B cell (primary cell): ENCODE measurements around the gene TFB1M. TPM values are rescaled to one million over a fixed set of nuclear protein-coding genes. Genes with fewer than 3 reads are reported as not detected.

ENCODE experiments used
- ATAC-seq: fragments of 200-7000 bp; cut with Tn5 transposase; one replicate; pipeline ENCODE4 v1.10.0; 2021; ENCODE audit warnings: low read depth, mild to moderate bottlenecking, moderate number of reproducible peaks, moderate library complexity
- CTCF ChIA-PET: fragments of 350-600 bp; sonication (Branson Sonifier 250); formaldehyde crosslinking; loops from one replicate; lab custom pipeline; 2021; ENCODE audit warnings: antibody characterized with exemption, inconsistent platforms; lab: Charles Lee
- POLR2A ChIA-PET: fragments of 350-600 bp; sonication (Branson Sonifier 250); formaldehyde crosslinking; loops from one replicate; lab custom pipeline; 2021; ENCODE audit warnings: antibody characterized with exemption; lab: Charles Lee
- DNase-seq: peaks from one replicate; pipeline ENCODE4 v3.0.0; 2013
- H2AFZ ChIP-seq: 2 replicates; pipeline ENCODE4 v1.6.1; 2012; ENCODE audit warnings: mild to moderate bottlenecking, low read depth, low read length; ENCODE audit not compliant: insufficient read depth, poor library complexity, severe bottlenecking
- H3K27ac ChIP-seq, 2 donors: 1 replicate in 1 of 2; 2 replicates in 1 of 2; pipeline ENCODE4 v1.5.1; 2012 to 2013; ENCODE audit warnings: low read length in 2 of 2, mild to moderate bottlenecking in 2 of 2, moderate library complexity in 1 of 2
- H3K27me3 ChIP-seq, 4 experiments: fragments of 200-600 bp in 1 of 4; sonication (generic) in 1 of 4; replicated peaks in 1 of 4; 1 replicate in 2 of 4; 2 replicates in 2 of 4; pipeline versions ENCODE4 v1.6.1 to v1.7.0; 2013 to 2016; ENCODE audit warnings: low read length in 3 of 4, mild to moderate bottlenecking in 2 of 4, mixed read lengths in 1 of 4, moderate library complexity in 1 of 4; ENCODE audit not compliant: insufficient read depth in 4 of 4, control insufficient read depth in 3 of 4; ENCODE audit errors: control extremely low read depth in 1 of 4
- H3K36me3 ChIP-seq, 2 experiments: replicated peaks in 1 of 2; 1 replicate in 1 of 2; 2 replicates in 1 of 2; pipeline versions ENCODE4 v1.6.1 to v1.7.1; 2013; ENCODE audit warnings: low read length in 1 of 2; ENCODE audit not compliant: insufficient read depth in 2 of 2, control insufficient read depth in 1 of 2; ENCODE audit errors: control extremely low read depth in 1 of 2, extremely low read depth in 1 of 2
- H3K4me1 ChIP-seq, 2 donors: fragments of 200-600 bp in 1 of 2; sonication (generic) in 1 of 2; 1 replicate in 1 of 2; 2 replicates in 1 of 2; pipeline versions ENCODE4 v1.5.1 to v1.6.1; 2013 to 2017; ENCODE audit warnings: low read length in 2 of 2; ENCODE audit not compliant: control insufficient read depth in 2 of 2, insufficient read depth in 2 of 2
- H3K4me2 ChIP-seq: replicated peaks from 2 replicates; pipeline ENCODE3; 2012; ENCODE audit warnings: mild to moderate bottlenecking, low read depth, low read length; ENCODE audit not compliant: poor library complexity, severe bottlenecking
- H3K4me3 ChIP-seq, 5 experiments: fragments of 200-600 bp in 1 of 5; sonication (generic) in 1 of 5; 1 replicate in 3 of 5; 2 replicates in 2 of 5; pipeline versions ENCODE4 v1.5.1 to v1.7.0; 2011 to 2016; ENCODE audit warnings: low read length in 4 of 5, mild to moderate bottlenecking in 4 of 5, low read depth in 2 of 5, control low read depth in 1 of 5, moderate library complexity in 1 of 5; ENCODE audit not compliant: insufficient read depth in 1 of 5; ENCODE audit errors: control extremely low read depth in 1 of 5, extremely low read depth in 1 of 5
- H3K79me2 ChIP-seq: fragments of 200-600 bp; sonication (generic); one replicate; pipeline ENCODE4 v1.6.0; 2016; ENCODE audit warnings: low read length; ENCODE audit not compliant: control insufficient read depth, insufficient read depth
- H3K9ac ChIP-seq: fragments of 200-600 bp; sonication (generic); 2 replicates; pipeline ENCODE4 v1.6.1; 2017; ENCODE audit warnings: mild to moderate bottlenecking, low read length, moderate library complexity
- H3K9me3 ChIP-seq, 3 donors: one replicate each; pipeline versions ENCODE4 v1.6.1 to v1.7.1; 2013; ENCODE audit warnings: low read length in 2 of 3; ENCODE audit not compliant: control insufficient read depth in 2 of 3, insufficient read depth in 1 of 3; ENCODE audit errors: control extremely low read depth in 1 of 3
- H4K20me1 ChIP-seq: 2 replicates; pipeline ENCODE4 v1.6.0; 2012; ENCODE audit warnings: mild to moderate bottlenecking, low read length; ENCODE audit not compliant: insufficient read depth, control insufficient read depth, poor library complexity, severe bottlenecking
- H3K27ac Mint-ChIP-seq: one replicate; pipeline ENCODE4 v1.8.0; 2021; ENCODE audit warnings: mixed read lengths
- H3K27me3 Mint-ChIP-seq: one replicate; pipeline ENCODE4 v1.8.0; 2021; ENCODE audit warnings: mixed read lengths
- H3K4me1 Mint-ChIP-seq: one replicate; pipeline ENCODE4 v1.8.0; 2021; ENCODE audit warnings: mixed read lengths
- H3K4me3 Mint-ChIP-seq: one replicate; pipeline ENCODE4 v1.8.0; 2021; ENCODE audit warnings: mixed read lengths
- H3K9me3 Mint-ChIP-seq: one replicate; pipeline ENCODE4 v1.8.0; 2022; ENCODE audit warnings: mixed read lengths; ENCODE audit not compliant: insufficient read depth
- EZH2 ChIP-seq: IDR thresholded peaks from 2 replicates; pipeline ENCODE4 v1.6.1; 2012; ENCODE audit warnings: borderline replicate concordance, low read depth, mild to moderate bottlenecking, moderate library complexity, low read length; ENCODE audit not compliant: insufficient read depth, poor library complexity, severe bottlenecking
- WGBS: methylation state at CpG from one replicate; pipeline ENCODE4 v1.1.5; 2013; ENCODE audit warnings: missing lambda C conversion rate; ENCODE audit not compliant: insufficient coverage; 5-methylcytosine and 5-hydroxymethylcytosine counted together
- intact Hi-C: fragments of 100-400 bp; cut with micrococcal nuclease; formaldehyde crosslinking; loops from one replicate; pipeline ENCODE4 v1.10.0; 2022
- polyA plus RNA-seq: library from polyadenylated mRNA; depleted of rRNA; stranded (reverse); fragments of >200 nt; gene quantifications from 2 replicates; pipeline ENCODE4 v1.2.3, GENCODE V29; 2012
- total RNA-seq, 2 donors: library from RNA; stranded (reverse); fragments of 120-200 nt in 1 of 2; gene quantifications; 1 replicate in 1 of 2; 2 replicates in 1 of 2; pipeline versions ENCODE4 v1.2.3 to v1.2.4, GENCODE V29; 2013 to 2022
- TF ChIP-seq, protein P1 (sequence below): fragments of 200-600 bp; IDR thresholded peaks from one replicate; pipeline ENCODE4 v1.8.0; 2022; ENCODE audit warnings: antibody characterized with exemption, mild to moderate bottlenecking

Gene TFB1M
- total and polyA plus RNA-seq, 2 donors (not counting 1 experiment from before 2014, with no cell fraction given) = 18.6 to 49.9 TPM

DNA sequence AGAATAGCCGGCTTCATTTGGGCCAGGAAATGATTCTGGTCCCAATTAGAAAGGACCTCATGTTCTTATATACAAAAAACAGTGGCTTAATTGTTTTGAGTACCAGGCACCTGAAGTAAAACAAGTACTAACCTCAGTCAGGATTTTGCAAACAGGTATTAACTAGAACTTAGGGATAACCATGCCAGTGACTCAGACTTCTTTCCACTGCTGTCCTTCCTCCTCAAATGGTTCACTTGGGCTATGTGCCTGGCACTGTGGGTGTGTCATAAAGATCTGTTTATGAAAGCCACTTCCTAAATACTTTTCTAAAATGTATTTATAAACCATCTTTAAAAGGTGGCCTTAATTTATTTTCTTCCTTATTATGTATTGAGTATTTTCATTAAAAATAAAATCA lies 39.8 kb downstream of the TFB1M start:
- H3K27me3 ChIP-seq = no peaks in the 10 kb centered on the region
- Mint-ChIP-seq H3K4me1 (no peaks in the 10 kb centered on the region), H3K4me3 (no peak overlapping the region), H3K27ac (no peak overlapping the region), H3K27me3 (no peaks in the 10 kb centered on the region), H3K9me3 (no peaks in the 10 kb centered on the region)
- H3K36me3 ChIP-seq = peaks cover 0 to 43% of the 10 kb centered on the region in 2 experiments
- no CpG with 5 or more reads among the region's 1 CpG for WGBS
- no peaks in the 10 kb centered on the region for H3K9me3 ChIP-seq
- H4K20me1 ChIP-seq = no peaks in the 10 kb centered on the region
- H3K79me2 ChIP-seq = no peaks in the 10 kb centered on the region
- H3K27ac ChIP-seq = no peak overlapping the region
- DNase-seq (no peak), ATAC-seq (no peak)
- H3K4me2 ChIP-seq = no peak overlapping the region
- CTCF ChIA-PET = interaction anchor here (1.0 kb wide), 1 partner anchor 406 kb away, joined by 5 read pairs; no protein-coding TSS in a partner anchor
- POLR2A ChIA-PET = no interaction called here
- intact Hi-C loops = no loop called here
- H3K4me3 ChIP-seq = no peak overlapping the region
- H2AFZ ChIP-seq = no peak overlapping the region
- no peaks in the 10 kb centered on the region for H3K4me1 ChIP-seq
- no peak overlapping the region for H3K9ac ChIP-seq
- TF ChIP-seq EZH2 = no peak
- TF ChIP-seq, protein P1, sequence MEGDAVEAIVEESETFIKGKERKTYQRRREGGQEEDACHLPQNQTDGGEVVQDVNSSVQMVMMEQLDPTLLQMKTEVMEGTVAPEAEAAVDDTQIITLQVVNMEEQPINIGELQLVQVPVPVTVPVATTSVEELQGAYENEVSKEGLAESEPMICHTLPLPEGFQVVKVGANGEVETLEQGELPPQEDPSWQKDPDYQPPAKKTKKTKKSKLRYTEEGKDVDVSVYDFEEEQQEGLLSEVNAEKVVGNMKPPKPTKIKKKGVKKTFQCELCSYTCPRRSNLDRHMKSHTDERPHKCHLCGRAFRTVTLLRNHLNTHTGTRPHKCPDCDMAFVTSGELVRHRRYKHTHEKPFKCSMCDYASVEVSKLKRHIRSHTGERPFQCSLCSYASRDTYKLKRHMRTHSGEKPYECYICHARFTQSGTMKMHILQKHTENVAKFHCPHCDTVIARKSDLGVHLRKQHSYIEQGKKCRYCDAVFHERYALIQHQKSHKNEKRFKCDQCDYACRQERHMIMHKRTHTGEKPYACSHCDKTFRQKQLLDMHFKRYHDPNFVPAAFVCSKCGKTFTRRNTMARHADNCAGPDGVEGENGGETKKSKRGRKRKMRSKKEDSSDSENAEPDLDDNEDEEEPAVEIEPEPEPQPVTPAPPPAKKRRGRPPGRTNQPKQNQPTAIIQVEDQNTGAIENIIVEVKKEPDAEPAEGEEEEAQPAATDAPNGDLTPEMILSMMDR = no peak

- Histone ChIP-seq H3K79me2 (no peaks in the 10 kb centered on the region), H3K4me1 (no peaks in the 10 kb centered on the region), H3K27ac (no peak overlapping the region), H2AFZ (no peak overlapping the region), H3K9ac (no peak overlapping the region), H3K4me3 (no peak overlapping the region), H4K20me1 (no peaks in the 10 kb centered on the region), H3K4me2 (no peak overlapping the region), H3K36me3 (peaks cover 0 to 40% of the 10 kb centered on the region in 2 experiments), H3K9me3 (no peaks in the 10 kb centered on the region), H3K27me3 (no peaks in the 10 kb centered on the region)
- Mint-ChIP-seq H3K4me1 (no peaks in the 10 kb centered on the region), H3K9me3 (no peaks in the 10 kb centered on the region), H3K27ac (no peak overlapping the region), H3K27me3 (no peaks in the 10 kb centered on the region), H3K4me3 (no peak overlapping the region)
- no peak for DNase-seq
- CTCF ChIA-PET = no interaction called here
- no peak for ATAC-seq
- TF ChIP-seq EZH2 = no peak
- TF ChIP-seq, protein P1 = no peak
- intact Hi-C loops = no loop called here
- no CpG with 5 or more reads among the region's 2 CpGs for WGBS
- POLR2A ChIA-PET = no interaction called here
Measured at GRCh38 chr6:155274106-155274505, 40.2 kb downstream of the TFB1M start.
